AG10803 (cell line): ENCODE results near the gene PRDM12.

Source experiments
- DNase-seq: peaks from one replicate; pipeline ENCODE4 v3.0.0; 2010; ENCODE audit warnings: low read depth
- H3K4me3 ChIP-seq: 2 replicates; pipeline ENCODE4 v1.5.1; 2011; ENCODE audit warnings: mild to moderate bottlenecking, low read length, control low read depth
- CTCF ChIP-seq: conservative IDR thresholded peaks from 2 replicates; pipeline ENCODE4 v1.5.1; 2011; ENCODE audit warnings: mild to moderate bottlenecking, low read length, control low read depth, inconsistent platforms

Gene PRDM12

GRCh38 chr9:130651221-130651620, 13.2 kb upstream of the PRDM12 start:
- no peak for TF ChIP-seq CTCF
- H3K4me3 ChIP-seq, result no peak overlapping the region
- DNase-seq, result no peak

- TF ChIP-seq CTCF, result no peak
- no peak overlapping the region for H3K4me3 ChIP-seq
These were observed 12.6 kb upstream of the PRDM12 start for GRCh38 chr9:130651752-130652151.

GRCh38 chr9:130654879-130655278, 9.5 kb upstream of the PRDM12 start:
- TF ChIP-seq CTCF, result no peak
- DNase-seq, result no peak
- H3K4me3 ChIP-seq, result no peak overlapping the region

More at GRCh38 chr9:130651752-130652151, 12.6 kb upstream of the PRDM12 start:
- no peak for DNase-seq

GRCh38 chr9:130658893-130659698, 5.3 kb upstream of the PRDM12 start:
- no peak for DNase-seq

GRCh38 chr9:130659699-130660248, 4.6 kb upstream of the PRDM12 start:
- TF ChIP-seq CTCF, result no peak
- no peak for DNase-seq
- H3K4me3 ChIP-seq, result no peak overlapping the region

More at GRCh38 chr9:130658893-130659698, 5.3 kb upstream of the PRDM12 start:
- no peak overlapping the region for H3K4me3 ChIP-seq
- TF ChIP-seq CTCF, result no peak

- no peak overlapping the region for H3K4me3 ChIP-seq
- no peak for TF ChIP-seq CTCF
- DNase-seq, result no peak
These were observed 4.1 kb upstream of the PRDM12 start for GRCh38 chr9:130660326-130660682.

GRCh38 chr9:130660683-130661450, 3.5 kb upstream of the PRDM12 start:
- H3K4me3 ChIP-seq, result no peak overlapping the region; the same call in 1 of the 2 replicates
- TF ChIP-seq CTCF, result no peak
- DNase-seq, result no peak
